ENCODE results near the gene OBSCN.
"Not testable (repeated sequence)": the region's sequence is repeated elsewhere in the genome, so short reads cannot be mapped to it uniquely, and the experiment has no call there.

The OBSCN gene

GRCh38 chr1:228218513-228219244, 10.8 kb downstream of the OBSCN start:
- no peaks in the 10 kb centered on the region for H3K4me1 Mint-ChIP-seq
- H3K9me3 Mint-ChIP-seq: peaks cover 6% of the 10 kb centered on the region
- no peak overlapping the region for H3K4me3 Mint-ChIP-seq
- H3K27ac Mint-ChIP-seq: no peak overlapping the region
- TF ChIP-seq CTCF (IDR thresholded peaks at IDR 0.05): no peak
- no peak for DNase-seq
- peaks cover 4% of the 10 kb centered on the region for H3K27me3 Mint-ChIP-seq (ENCODE audit: low read depth, poor library complexity)
- H3K36me3 Mint-ChIP-seq (ENCODE audit: low read depth): peaks cover 55% of the 10 kb centered on the region

GRCh38 chr1:228219245-228219961, 11.6 kb downstream of the OBSCN start:
- Mint-ChIP-seq H3K27me3 (ENCODE audit: low read depth, poor library complexity) (peaks cover 4% of the 10 kb centered on the region), H3K27ac (no peak overlapping the region), H3K9me3 (peaks cover 13% of the 10 kb centered on the region), H3K36me3 (ENCODE audit: low read depth) (peaks cover 62% of the 10 kb centered on the region), H3K4me3 (no peak overlapping the region), H3K4me1 (no peaks in the 10 kb centered on the region)
- TF ChIP-seq CTCF (IDR thresholded peaks at IDR 0.05): no peak
- DNase-seq: no peak

GRCh38 chr1:228219962-228220780, 12.3 kb downstream of the OBSCN start:
- Mint-ChIP-seq H3K9me3 (peaks cover 21% of the 10 kb centered on the region), H3K4me1 (no peaks in the 10 kb centered on the region), H3K4me3 (no peak overlapping the region), H3K27me3 (ENCODE audit: low read depth, poor library complexity) (peaks cover 4% of the 10 kb centered on the region), H3K36me3 (ENCODE audit: low read depth) (peaks cover 70% of the 10 kb centered on the region), H3K27ac (no peak overlapping the region)
- no peak for TF ChIP-seq CTCF (IDR thresholded peaks at IDR 0.05)
- no peak for DNase-seq

GRCh38 chr1:228221097-228221496, 13.3 kb downstream of the OBSCN start:
- Mint-ChIP-seq H3K36me3 (ENCODE audit: low read depth) (peaks cover 76% of the 10 kb centered on the region), H3K9me3 (peaks cover 27% of the 10 kb centered on the region)
- H3K27me3 Mint-ChIP-seq (ENCODE audit: low read depth, poor library complexity); H3K27ac Mint-ChIP-seq; H3K4me3 Mint-ChIP-seq; DNase-seq; H3K4me1 Mint-ChIP-seq: not testable (repeated sequence)

- H3K9me3 Mint-ChIP-seq: peaks cover 27% of the 10 kb centered on the region
- H3K4me1 Mint-ChIP-seq: no peaks in the 10 kb centered on the region
- H3K36me3 Mint-ChIP-seq (ENCODE audit: low read depth): peaks cover 89% of the 10 kb centered on the region
- H3K27me3 Mint-ChIP-seq (ENCODE audit: low read depth, poor library complexity): peaks cover 4% of the 10 kb centered on the region
- DNase-seq: no peak
- no peak overlapping the region for H3K27ac Mint-ChIP-seq
- H3K4me3 Mint-ChIP-seq: no peak overlapping the region
- TF ChIP-seq CTCF (IDR thresholded peaks at IDR 0.05): no peak
Observed at GRCh38 chr1:228222548-228222947, 14.7 kb downstream of the OBSCN start.
